G401 (cell line): ENCODE results near the gene KRT1. TPM values are rescaled to one million over a fixed set of nuclear protein-coding genes. Genes with fewer than 3 reads are reported as not detected.

ENCODE experiments used
- DNase-seq: peaks from one replicate; pipeline ENCODE4 v3.0.0-alpha.2; 2015; ENCODE audit warnings: low spot score
- in situ Hi-C: cut with HindIII; loops from 2 replicates; pipeline ENCODE4 v1.10.0; 2016; ENCODE audit warnings: low sequenced_read_pairs, mixed read lengths
- total RNA-seq: library from RNA; depleted of rRNA; stranded (reverse); fragments of >200 nt; shearing (Covaris generic); gene quantifications from 2 replicates; pipeline ENCODE4 v1.2.3, GENCODE V29; 2014; rRNA removed

Gene KRT1
- total RNA-seq, 1 experiment from 2014 or later, result not detected

GRCh38 chr12:52629281-52630007 is 50.8 kb downstream of the KRT1 start:
- DNase-seq, result no peak
- in situ Hi-C loops, result no loop called here

- in situ Hi-C loops, result no loop called here
- no peak for DNase-seq
Measured at GRCh38 chr12:52628841-52629240, 51.4 kb downstream of the KRT1 start.

GRCh38 chr12:52628111-52628507 is 52.1 kb downstream of the KRT1 start:
- in situ Hi-C loops, result no loop called here
- no peak for DNase-seq

- in situ Hi-C loops, result no loop called here
- DNase-seq, result no peak
Measured at GRCh38 chr12:52627395-52628110, 52.7 kb downstream of the KRT1 start.

Other genes with a start within 250 kb of the KRT1 start
- gene KRT75, start 246.0 kb downstream of the KRT1 start, total RNA-seq, result 0.20 and 0.43 TPM in 2 replicates
- not detected in 2 replicates for gene KRT6B, start 228.3 kb downstream of the KRT1 start, total RNA-seq
- gene KRT6C, start 206.6 kb downstream of the KRT1 start, total RNA-seq, result not detected in 2 replicates
- gene KRT6A, start 187.2 kb downstream of the KRT1 start, total RNA-seq, result not detected in 2 replicates
- not detected in 2 replicates for gene KRT5, start 160.0 kb downstream of the KRT1 start, total RNA-seq
- not detected in 2 replicates for gene KRT71, start 127.3 kb downstream of the KRT1 start, total RNA-seq
- not detected in 2 replicates for gene KRT74, start 106.6 kb downstream of the KRT1 start, total RNA-seq
- not detected in 2 replicates for gene KRT72, start 78.9 kb downstream of the KRT1 start, total RNA-seq
- gene KRT73, start 61.8 kb downstream of the KRT1 start, total RNA-seq, result not detected in 2 replicates
- gene KRT2, start 28.2 kb downstream of the KRT1 start, total RNA-seq, result not detected in 2 replicates
- not detected in 2 replicates for gene KRT77, start 23.1 kb upstream of the KRT1 start, total RNA-seq
- gene KRT76, start 96.9 kb upstream of the KRT1 start, total RNA-seq, result not detected in 2 replicates
- not detected in 2 replicates for gene KRT3, start 115.7 kb upstream of the KRT1 start, total RNA-seq
- gene KRT4, start 133.7 kb upstream of the KRT1 start, total RNA-seq, result not detected in 2 replicates
- not detected in 2 replicates for gene KRT79, start 153.9 kb upstream of the KRT1 start, total RNA-seq
- 0.61 TPM in 1 of 2 replicates, not detected in the other for gene KRT78, start 168.6 kb upstream of the KRT1 start, total RNA-seq
- 3,912 and 3,929 TPM in 2 replicates for gene KRT8, start 224.7 kb upstream of the KRT1 start, total RNA-seq